ENCODE results near the gene PLA2G2D.

PLA2G2D gene

DNA sequence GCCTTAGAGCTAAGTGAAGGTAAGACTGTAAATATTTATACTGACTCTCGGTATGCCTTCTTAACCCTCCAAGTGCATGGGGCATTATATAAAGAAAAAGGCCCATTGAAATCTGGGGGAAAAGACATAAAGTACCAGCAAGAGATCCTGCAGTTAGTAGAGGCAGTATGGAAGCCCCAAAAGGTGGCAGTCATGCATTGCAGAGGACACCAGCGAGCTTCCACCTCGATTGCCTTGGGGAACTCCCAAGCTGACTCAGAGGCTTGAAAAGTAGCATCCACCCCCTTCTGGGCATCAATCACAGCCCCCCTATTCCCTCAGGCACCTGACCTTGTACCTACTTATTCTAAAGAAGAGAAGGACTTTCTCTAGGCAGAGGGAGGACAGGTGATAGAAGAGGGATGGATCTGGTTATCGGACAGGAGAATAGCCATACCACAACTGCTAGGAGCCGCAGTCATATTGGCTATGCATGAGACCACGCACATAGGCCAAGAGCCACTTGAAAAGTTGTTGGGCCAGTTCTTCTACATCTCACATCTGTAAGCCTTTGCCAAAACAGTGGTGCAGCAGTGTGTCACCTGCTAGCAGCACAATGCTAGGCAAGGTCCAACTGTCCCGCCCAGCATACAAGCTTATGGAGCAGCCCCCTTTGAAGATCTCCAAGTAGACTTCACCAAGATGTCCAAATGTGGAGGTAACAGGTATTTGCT is 39.2 kb upstream of the PLA2G2D start:
- no peak for DNase-seq (ENCODE audit: low read depth, low spot score)
- Histone ChIP-seq H3K4me1 (ENCODE audit: insufficient read depth, insufficient read length) (no peaks in the 10 kb centered on the region), H3K27me3 (ENCODE audit: insufficient read depth, insufficient read length) (no peaks in the 10 kb centered on the region), H3K9me3 (ENCODE audit: insufficient read depth, low read length) (peaks cover 27% of the 10 kb centered on the region), H3K36me3 (ENCODE audit: insufficient read depth, insufficient read length, low read length) (no peaks in the 10 kb centered on the region), H3K4me3 (ENCODE audit: insufficient read length, low read depth) (no peak overlapping the region), H3K9ac (ENCODE audit: insufficient read length, low read depth) (no peak overlapping the region)
- TF ChIP-seq SUZ12 (IDR thresholded peaks at IDR 0.05; ENCODE audit: extremely low read depth, insufficient read depth, insufficient read length) (no peak), ZNF274 (IDR thresholded peaks at IDR 0.05; ENCODE audit: low read depth, low read length) (no peak), YY1 (IDR thresholded peaks at IDR 0.05; ENCODE audit: insufficient read depth, insufficient read length) (no peak)

DNA sequence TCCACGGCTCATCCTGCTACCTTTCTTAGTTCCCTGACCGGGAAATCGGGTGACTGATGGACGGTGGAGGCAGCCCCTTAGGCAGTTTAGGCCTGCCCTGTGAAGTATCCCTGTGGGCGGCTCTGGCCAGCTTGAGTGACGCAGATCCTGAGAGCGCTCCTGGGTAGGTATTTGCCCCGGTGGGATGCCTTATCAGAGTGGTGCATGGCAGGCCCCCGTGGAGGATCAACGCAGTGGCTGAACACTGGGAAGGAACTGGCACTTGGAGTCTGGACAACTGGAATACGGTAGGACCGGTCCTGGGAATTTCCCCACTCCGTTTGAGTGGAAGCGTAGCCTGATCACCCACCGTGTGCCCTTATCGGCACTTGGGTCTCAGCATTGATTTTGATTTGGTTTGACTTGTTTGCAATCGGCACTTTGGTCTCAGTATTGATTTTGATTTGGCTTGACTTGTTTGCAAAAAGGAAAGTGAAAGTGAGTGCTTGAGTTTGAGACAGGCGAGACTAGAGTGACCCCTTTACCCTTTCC is 35.0 kb upstream of the PLA2G2D start:
- no peak for DNase-seq (ENCODE audit: low read depth, low spot score)
- Histone ChIP-seq H3K27me3 (ENCODE audit: insufficient read depth, insufficient read length) (no peaks in the 10 kb centered on the region), H3K9me3 (ENCODE audit: insufficient read depth, low read length) (peaks cover 10% of the 10 kb centered on the region; the same call in 1 of the 2 replicates), H3K9ac (ENCODE audit: insufficient read length, low read depth) (no peak overlapping the region), H3K36me3 (ENCODE audit: insufficient read depth, insufficient read length, low read length) (no peaks in the 10 kb centered on the region), H3K4me3 (ENCODE audit: insufficient read length, low read depth) (no peak overlapping the region), H3K4me1 (ENCODE audit: insufficient read depth, insufficient read length) (peaks cover 4% of the 10 kb centered on the region)
- TF ChIP-seq ZNF274 (IDR thresholded peaks at IDR 0.05; ENCODE audit: low read depth, low read length) (no peak), YY1 (IDR thresholded peaks at IDR 0.05; ENCODE audit: insufficient read depth, insufficient read length) (no peak), SUZ12 (IDR thresholded peaks at IDR 0.05; ENCODE audit: extremely low read depth, insufficient read depth, insufficient read length) (no peak)

DNA sequence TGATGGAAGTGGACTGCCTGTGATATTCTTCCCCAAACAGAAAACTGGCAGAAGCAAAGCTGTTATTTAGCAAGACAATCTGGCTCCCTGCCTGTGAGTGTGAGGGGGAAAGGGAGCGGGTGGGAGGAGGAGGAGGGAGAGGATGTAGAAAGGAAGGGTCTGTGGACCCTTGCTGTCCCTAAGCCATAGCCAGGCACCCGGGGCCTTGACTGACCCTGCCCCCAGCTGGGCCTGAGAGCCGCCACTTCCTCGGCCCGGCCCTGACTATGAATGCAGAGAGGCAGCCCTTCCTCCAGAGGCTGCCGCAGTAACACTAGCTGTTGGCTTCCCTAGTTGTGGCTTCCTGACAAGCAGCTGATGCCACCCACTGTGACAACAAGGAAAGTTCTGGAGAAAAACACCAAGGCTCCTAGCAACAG is 33.7 kb upstream of the PLA2G2D start:
- H3K36me3 ChIP-seq (ENCODE audit: insufficient read depth, insufficient read length, low read length): no peaks in the 10 kb centered on the region
- TF ChIP-seq ZNF274 (IDR thresholded peaks at IDR 0.05; ENCODE audit: low read depth, low read length): no peak
- no peak for TF ChIP-seq YY1 (IDR thresholded peaks at IDR 0.05; ENCODE audit: insufficient read depth, insufficient read length)
- TF ChIP-seq SUZ12 (IDR thresholded peaks at IDR 0.05; ENCODE audit: extremely low read depth, insufficient read depth, insufficient read length): no peak

DNA sequence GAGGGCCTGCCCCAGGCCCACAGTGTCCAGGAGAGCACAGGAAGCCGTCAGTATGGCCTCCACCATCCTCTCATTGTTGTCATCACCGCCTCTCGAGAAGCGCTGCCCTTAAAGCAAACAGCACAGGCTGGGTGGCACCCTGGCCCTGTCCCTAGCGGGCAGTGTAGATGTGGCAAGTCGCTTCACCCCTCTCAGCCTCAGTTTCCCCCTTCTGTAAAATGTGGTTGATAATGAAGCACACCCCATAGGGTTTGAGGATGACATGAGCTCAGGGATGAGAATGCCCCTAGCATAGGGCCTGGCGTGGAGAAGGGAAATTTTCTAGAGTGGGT is 33.2 kb upstream of the PLA2G2D start:
- Histone ChIP-seq H3K9me3 (ENCODE audit: insufficient read depth, low read length) (no peaks in the 10 kb centered on the region), H3K4me1 (ENCODE audit: insufficient read depth, insufficient read length) (peaks cover 4% of the 10 kb centered on the region), H3K9ac (ENCODE audit: insufficient read length, low read depth) (peak overlapping the region; percentile 50), H3K27me3 (ENCODE audit: insufficient read depth, insufficient read length) (no peaks in the 10 kb centered on the region), H3K4me3 (ENCODE audit: insufficient read length, low read depth) (no peak overlapping the region), H3K36me3 (ENCODE audit: insufficient read depth, insufficient read length, low read length) (no peaks in the 10 kb centered on the region)
- TF ChIP-seq SUZ12 (IDR thresholded peaks at IDR 0.05; ENCODE audit: extremely low read depth, insufficient read depth, insufficient read length): no peak
- no peak for TF ChIP-seq YY1 (IDR thresholded peaks at IDR 0.05; ENCODE audit: insufficient read depth, insufficient read length)
- no peak for DNase-seq (ENCODE audit: low read depth, low spot score)

More for the DNA sequence above, 33.7 kb upstream of the PLA2G2D start:
- H3K9me3 ChIP-seq (ENCODE audit: insufficient read depth, low read length): no peaks in the 10 kb centered on the region
- H3K9ac ChIP-seq (ENCODE audit: insufficient read length, low read depth): peak overlapping the region; percentile 50
- no peak overlapping the region for H3K4me3 ChIP-seq (ENCODE audit: insufficient read length, low read depth)
- DNase-seq (ENCODE audit: low read depth, low spot score): peak; percentile 48
- no peaks in the 10 kb centered on the region for H3K27me3 ChIP-seq (ENCODE audit: insufficient read depth, insufficient read length)
- peaks cover 4% of the 10 kb centered on the region for H3K4me1 ChIP-seq (ENCODE audit: insufficient read depth, insufficient read length)

DNA sequence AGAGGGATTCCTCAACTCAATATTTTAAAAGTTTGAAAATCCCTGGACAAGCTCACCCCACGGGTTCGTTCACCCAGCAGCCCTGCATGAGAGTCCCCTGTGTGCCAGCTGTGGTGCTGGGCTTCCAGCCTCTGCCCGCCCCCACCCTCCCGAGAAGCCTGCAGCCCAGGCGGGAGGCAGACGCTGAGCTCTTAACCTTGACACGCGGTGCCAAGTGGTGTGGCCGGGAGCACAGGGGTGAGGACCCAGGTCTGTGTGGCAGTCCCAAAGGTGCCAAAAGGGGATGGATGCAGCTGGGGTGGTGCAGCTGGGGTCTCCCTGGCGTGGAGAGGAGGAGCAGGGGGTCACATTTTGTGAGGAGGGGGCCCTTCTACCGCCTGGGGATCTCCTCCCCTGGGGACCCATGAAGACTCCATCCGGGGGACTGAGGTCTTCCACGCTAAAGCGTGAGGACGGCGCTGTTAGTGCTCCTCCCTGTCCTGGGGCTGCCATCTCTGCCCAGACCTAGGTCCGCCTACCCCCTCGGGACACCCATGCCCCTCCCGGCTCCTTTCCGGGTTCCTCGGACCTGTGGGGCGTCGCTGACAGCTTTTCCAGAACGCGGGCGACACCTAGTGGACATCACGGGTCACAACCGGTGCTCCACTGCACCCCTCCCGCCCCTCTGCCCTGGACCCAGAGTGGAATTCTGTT is 32.7 kb upstream of the PLA2G2D start:
- peak; percentile 47 for DNase-seq (ENCODE audit: low read depth, low spot score)
- peaks cover 4% of the 10 kb centered on the region for H3K4me1 ChIP-seq (ENCODE audit: insufficient read depth, insufficient read length)
- H3K4me3 ChIP-seq (ENCODE audit: insufficient read length, low read depth): no peak overlapping the region

DNA sequence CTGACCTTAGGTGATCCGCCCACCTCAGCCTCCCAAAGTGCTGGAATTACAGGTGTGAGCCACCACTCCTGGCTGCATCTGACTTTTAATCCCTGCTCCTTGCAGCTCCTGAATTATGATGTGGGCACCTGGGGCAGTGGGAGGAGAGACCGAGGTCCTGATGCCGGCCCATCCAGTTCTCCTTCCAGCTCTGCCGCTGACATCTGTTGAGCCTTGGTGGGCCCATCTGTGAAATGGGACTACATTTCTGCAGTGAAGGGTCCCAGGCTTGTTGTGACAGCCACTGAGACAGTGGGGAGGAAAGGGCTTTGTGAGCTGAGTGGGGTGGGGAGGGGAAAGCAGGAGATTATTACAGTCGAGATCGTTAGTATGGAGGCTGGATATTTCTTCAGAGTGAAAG is 31.6 kb upstream of the PLA2G2D start:
- peaks cover 4% of the 10 kb centered on the region for H3K4me1 ChIP-seq (ENCODE audit: insufficient read depth, insufficient read length)
- no peak for TF ChIP-seq SUZ12 (IDR thresholded peaks at IDR 0.05; ENCODE audit: extremely low read depth, insufficient read depth, insufficient read length)
- no peak for TF ChIP-seq YY1 (IDR thresholded peaks at IDR 0.05; ENCODE audit: insufficient read depth, insufficient read length)
- TF ChIP-seq ZNF274 (IDR thresholded peaks at IDR 0.05; ENCODE audit: low read depth, low read length): no peak
- H3K9ac ChIP-seq (ENCODE audit: insufficient read length, low read depth): no peak overlapping the region
- no peaks in the 10 kb centered on the region for H3K9me3 ChIP-seq (ENCODE audit: insufficient read depth, low read length)
- no peaks in the 10 kb centered on the region for H3K27me3 ChIP-seq (ENCODE audit: insufficient read depth, insufficient read length)
- H3K36me3 ChIP-seq (ENCODE audit: insufficient read depth, insufficient read length, low read length): no peaks in the 10 kb centered on the region
- DNase-seq (ENCODE audit: low read depth, low spot score): no peak
- no peak overlapping the region for H3K4me3 ChIP-seq (ENCODE audit: insufficient read length, low read depth)

More for the DNA sequence above, 32.7 kb upstream of the PLA2G2D start:
- no peaks in the 10 kb centered on the region for H3K27me3 ChIP-seq (ENCODE audit: insufficient read depth, insufficient read length)
- no peaks in the 10 kb centered on the region for H3K9me3 ChIP-seq (ENCODE audit: insufficient read depth, low read length)
- H3K36me3 ChIP-seq (ENCODE audit: insufficient read depth, insufficient read length, low read length): no peaks in the 10 kb centered on the region
- TF ChIP-seq YY1 (IDR thresholded peaks at IDR 0.05; ENCODE audit: insufficient read depth, insufficient read length): no peak
- TF ChIP-seq ZNF274 (IDR thresholded peaks at IDR 0.05; ENCODE audit: low read depth, low read length): no peak
- TF ChIP-seq SUZ12 (IDR thresholded peaks at IDR 0.05; ENCODE audit: extremely low read depth, insufficient read depth, insufficient read length): no peak
- peak overlapping the region; percentile 50 for H3K9ac ChIP-seq (ENCODE audit: insufficient read length, low read depth)

DNA sequence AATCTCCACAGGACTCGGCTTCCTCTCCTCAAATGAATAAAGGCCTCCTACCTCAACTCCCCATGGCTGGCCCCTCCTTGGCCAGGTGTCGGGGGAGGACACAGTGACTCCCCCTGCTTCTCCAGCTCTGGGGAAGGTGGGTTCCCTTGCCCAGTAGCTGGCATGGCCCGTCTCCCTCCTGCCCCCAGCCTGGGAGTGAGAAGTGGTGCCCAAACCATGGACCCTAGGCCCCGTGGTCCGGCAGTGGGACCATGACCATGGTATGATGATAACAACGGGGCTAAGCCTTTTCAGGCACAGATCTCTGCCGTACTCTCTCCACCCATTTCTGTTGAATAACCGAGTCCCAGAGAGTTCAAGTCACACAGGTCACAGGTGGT is 31.0 kb upstream of the PLA2G2D start:
- TF ChIP-seq YY1 (IDR thresholded peaks at IDR 0.05; ENCODE audit: insufficient read depth, insufficient read length) (no peak), SUZ12 (IDR thresholded peaks at IDR 0.05; ENCODE audit: extremely low read depth, insufficient read depth, insufficient read length) (no peak), ZNF274 (IDR thresholded peaks at IDR 0.05; ENCODE audit: low read depth, low read length) (no peak)
- no peaks in the 10 kb centered on the region for H3K36me3 ChIP-seq (ENCODE audit: insufficient read depth, insufficient read length, low read length)
- H3K9me3 ChIP-seq (ENCODE audit: insufficient read depth, low read length): no peaks in the 10 kb centered on the region
- no peak for DNase-seq (ENCODE audit: low read depth, low spot score)
- peaks cover 4% of the 10 kb centered on the region for H3K4me1 ChIP-seq (ENCODE audit: insufficient read depth, insufficient read length)
- H3K27me3 ChIP-seq (ENCODE audit: insufficient read depth, insufficient read length): no peaks in the 10 kb centered on the region
- no peak overlapping the region for H3K9ac ChIP-seq (ENCODE audit: insufficient read length, low read depth)
- H3K4me3 ChIP-seq (ENCODE audit: insufficient read length, low read depth): no peak overlapping the region
